Ascending aorta (tissue), 2 donors: ENCODE measurements around the gene LONP2. TPM values are rescaled to one million over a fixed set of nuclear protein-coding genes. Genes with fewer than 3 reads are reported as not detected.
"Not testable (repeated sequence)": the region's sequence is repeated elsewhere in the genome, so short reads cannot be mapped to it uniquely, and the experiment has no call there.

Experiments used
- DNase-seq, 2 donors: peaks; one replicate each; pipeline ENCODE4 v3.0.0-alpha.2; 2019; ENCODE audit warnings: low spot score in 2 of 2
- H3K27ac ChIP-seq, 2 donors: fragments of 200-600 bp; sonication (generic); one replicate each; pipeline ENCODE4 v1.5.1; 2016 to 2017; ENCODE audit warnings: mild to moderate bottlenecking in 1 of 2
- H3K27me3 ChIP-seq: fragments of 200-600 bp; sonication (generic); one replicate; pipeline ENCODE4 v1.5.1; 2017
- H3K36me3 ChIP-seq, 2 donors: fragments of 200-600 bp; sonication (generic); one replicate each; pipeline ENCODE4 v1.5.1; 2016
- H3K4me1 ChIP-seq, 2 donors: fragments of 200-600 bp; sonication (generic); one replicate each; pipeline ENCODE4 v1.5.1; 2016 to 2017; ENCODE audit warnings: mild to moderate bottlenecking in 1 of 2
- H3K4me3 ChIP-seq, 2 donors: fragments of 200-600 bp; sonication (generic); one replicate each; pipeline ENCODE4 v1.5.1; 2016 to 2017; ENCODE audit warnings: mild to moderate bottlenecking in 1 of 2
- H3K9me3 ChIP-seq, 2 donors: fragments of 200-600 bp; sonication (generic); one replicate each; pipeline ENCODE4 v1.5.1; 2016
- CTCF ChIP-seq, 3 experiments: fragments of 200-600 bp in 2 of 3; fragments of 450-650 bp in 1 of 3; sonication (generic) in 2 of 3; IDR thresholded peaks; one replicate each; pipeline ENCODE4 v1.5.1; 2016 to 2019; ENCODE audit warnings: antibody characterized with exemption in 3 of 3, mild to moderate bottlenecking in 1 of 3, moderate library complexity in 1 of 3
- intact Hi-C: fragments of 100-400 bp; cut with DNase I; formaldehyde crosslinking; loops from one replicate; pipeline ENCODE4 v1.15.1; 2023
- total RNA-seq: library from RNA; depleted of rRNA; stranded (reverse); fragments of >200 nt; gene quantifications from one replicate; pipeline ENCODE4 v1.1.0, GENCODE V29; 2016

Gene LONP2
- total RNA-seq, 1 donor from 2014 or later: 70.0 TPM

DNA sequence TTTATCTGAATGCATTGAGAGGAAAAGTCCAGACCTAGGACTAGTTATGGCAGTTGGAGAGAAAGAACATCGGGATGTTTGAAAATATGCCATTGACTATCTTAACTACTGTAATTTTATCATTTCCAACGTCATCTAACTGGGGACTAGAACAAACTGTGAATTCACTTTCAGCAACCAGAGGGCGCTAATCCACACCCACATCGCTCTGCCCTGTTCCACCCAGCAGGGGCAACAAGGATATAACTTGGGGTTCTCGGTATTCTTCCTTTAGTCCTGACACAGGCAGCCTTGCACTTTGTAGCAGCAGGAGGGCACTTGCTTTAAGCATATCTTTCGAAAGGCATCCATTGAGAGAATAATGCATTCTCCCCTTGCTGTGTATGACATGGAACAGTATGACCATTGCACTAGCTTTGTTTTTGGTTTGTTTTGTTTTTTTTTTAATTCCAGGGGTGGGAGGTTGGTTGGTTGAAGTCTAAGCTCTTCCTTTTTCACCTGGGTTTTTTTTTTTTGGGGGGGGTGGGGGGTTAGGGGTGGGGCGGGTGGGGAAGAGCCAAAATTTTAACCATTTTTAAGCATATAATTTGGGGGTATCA lies 109.6 kb downstream of the LONP2 start:
- intact Hi-C loops: loop anchor here (2.0 to 5.0 kb wide), 2 partner anchors 189 to 269 kb away; no protein-coding TSS in a partner anchor
- Histone ChIP-seq H3K4me3 (no peak overlapping the region), H3K9me3 (no peaks in the 10 kb centered on the region), H3K4me1 (peaks cover 0 to 3% of the 10 kb centered on the region in 2 donors), H3K36me3 (peaks cover 26 to 43% of the 10 kb centered on the region in 2 donors), H3K27ac (no peak overlapping the region), H3K27me3 (no peaks in the 10 kb centered on the region)
- DNase-seq: peak in 1 of 2 donors; percentile 75
- TF ChIP-seq CTCF (IDR thresholded peaks at IDR 0.05): peak; percentile 71 to 86 (median 82)

GRCh38 chr16:48354385-48354784 lies 110.3 kb downstream of the LONP2 start:
- intact Hi-C loops: loop anchor here (5.0 kb wide), 1 partner anchor 188 kb away; no protein-coding TSS in a partner anchor
- not testable (repeated sequence) for H3K27me3 ChIP-seq, H3K27ac ChIP-seq

DNA sequence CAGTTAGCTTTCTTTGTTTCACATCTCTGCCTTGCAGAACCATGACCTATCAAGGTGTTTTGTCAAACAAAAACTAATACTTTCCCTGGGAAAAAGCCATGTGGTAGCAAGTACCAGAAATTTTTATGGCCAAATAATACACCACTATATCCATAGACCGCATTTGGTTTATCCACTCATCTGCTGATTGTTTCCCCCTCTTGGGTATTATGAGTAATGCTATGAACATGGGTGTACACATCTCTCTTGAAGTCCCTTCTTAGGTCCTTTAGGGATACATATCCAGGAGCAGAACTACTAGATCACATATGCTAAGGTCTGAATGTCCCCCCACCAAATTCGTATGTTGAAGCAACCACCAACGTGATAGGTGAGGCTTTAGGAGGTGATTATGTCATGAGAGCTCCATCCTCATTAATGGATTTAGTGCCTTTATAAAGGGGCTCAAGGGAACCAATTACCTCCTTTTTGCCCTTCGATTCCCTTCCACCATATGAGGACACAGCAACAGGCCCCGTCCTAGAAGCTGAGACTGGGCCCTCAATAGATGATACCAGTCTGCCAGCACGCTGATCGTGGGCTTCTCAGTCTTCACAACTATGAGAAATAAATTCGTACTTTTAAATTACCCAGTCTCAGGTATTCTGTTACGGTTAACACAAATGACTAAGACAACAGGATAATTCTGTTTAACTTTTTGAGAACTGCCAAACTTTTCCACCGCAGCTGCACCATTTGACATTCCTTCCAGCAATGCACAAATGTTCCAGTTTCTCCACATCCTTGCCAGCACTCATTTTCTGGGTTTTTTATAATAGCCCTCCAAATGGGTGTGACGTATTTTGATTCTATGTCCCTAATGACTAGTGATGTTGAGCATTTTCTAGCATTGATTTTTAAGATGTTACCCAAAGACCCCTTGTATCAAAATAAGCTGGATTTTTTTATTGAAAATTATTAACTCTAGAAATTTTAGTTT lies 111.1 kb downstream of the LONP2 start:
- TF ChIP-seq CTCF (IDR thresholded peaks at IDR 0.05): no peak
- DNase-seq: no peak
- H3K27ac ChIP-seq: no peak overlapping the region

More at GRCh38 chr16:48354385-48354784, 110.3 kb downstream of the LONP2 start:
- DNase-seq, H3K9me3 ChIP-seq, H3K4me3 ChIP-seq, H3K4me1 ChIP-seq: not testable (repeated sequence)
- peaks cover 26 to 45% of the 10 kb centered on the region in 2 donors for H3K36me3 ChIP-seq

GRCh38 chr16:48356633-48357376 lies 112.7 kb downstream of the LONP2 start:
- intact Hi-C loops: no loop called here
- no peaks in the 10 kb centered on the region for H3K9me3 ChIP-seq

More for the DNA sequence above, 111.1 kb downstream of the LONP2 start:
- Histone ChIP-seq H3K4me1 (peaks cover 0 to 3% of the 10 kb centered on the region in 2 donors), H3K9me3 (no peaks in the 10 kb centered on the region), H3K27me3 (no peaks in the 10 kb centered on the region), H3K4me3 (no peak overlapping the region), H3K36me3 (peaks cover 26 to 38% of the 10 kb centered on the region in 2 donors)
- intact Hi-C loops: loop anchor here (5.0 kb wide), 1 partner anchor 187 kb away; no protein-coding TSS in a partner anchor

GRCh38 chr16:48358419-48358818 lies 114.3 kb downstream of the LONP2 start:
- H3K4me1 ChIP-seq: peaks cover 0 to 3% of the 10 kb centered on the region in 2 donors
- H3K27me3 ChIP-seq: no peaks in the 10 kb centered on the region
- no peak overlapping the region for H3K27ac ChIP-seq
- no peak for DNase-seq
- H3K9me3 ChIP-seq: no peaks in the 10 kb centered on the region
- no peak for TF ChIP-seq CTCF (IDR thresholded peaks at IDR 0.05)
- H3K4me3 ChIP-seq: no peak overlapping the region
- peaks cover 3 to 13% of the 10 kb centered on the region in 2 donors for H3K36me3 ChIP-seq
- intact Hi-C loops: no loop called here

More at GRCh38 chr16:48356633-48357376, 112.7 kb downstream of the LONP2 start:
- no peak for TF ChIP-seq CTCF (IDR thresholded peaks at IDR 0.05)
- no peak overlapping the region for H3K27ac ChIP-seq
- H3K4me1 ChIP-seq: peaks cover 0 to 3% of the 10 kb centered on the region in 2 donors
- H3K36me3 ChIP-seq: peaks cover 12 to 24% of the 10 kb centered on the region in 2 donors
- no peaks in the 10 kb centered on the region for H3K27me3 ChIP-seq
- no peak overlapping the region for H3K4me3 ChIP-seq
- DNase-seq: no peak
